TTC549 (cell line): ENCODE data around the gene SERPINA9.
"Not testable (repeated sequence)": the region's sequence is repeated elsewhere in the genome, so short reads cannot be mapped to it uniquely, and the experiment has no call there.

ENCODE experiments used
- FAIRE-seq: peaks from 2 replicates; lab custom pipeline; 2012; peaks lifted over from hg19 to GRCh38; lab: Jason Lieb, UNC

Gene SERPINA9

DNA sequence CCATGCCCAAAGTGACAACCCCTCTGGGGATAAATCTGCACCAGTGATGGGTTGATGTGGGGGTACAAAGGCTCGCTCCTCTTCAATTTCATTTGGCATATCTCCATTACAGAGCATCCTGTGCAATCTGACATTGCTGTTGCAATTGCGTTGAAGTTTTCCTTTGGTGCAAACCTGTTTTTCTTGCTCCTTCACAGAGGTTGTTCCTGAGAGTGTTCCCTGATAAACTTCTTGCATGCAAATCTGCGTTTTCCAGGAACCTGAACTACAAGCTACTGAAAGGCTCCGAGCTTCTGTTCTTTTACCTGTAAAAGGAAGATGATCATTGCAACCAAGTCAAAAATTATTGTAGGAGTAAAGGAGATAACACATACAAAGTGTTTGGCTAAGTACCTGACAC is 49.5 kb downstream of the SERPINA9 start:
- FAIRE-seq: no peak

DNA sequence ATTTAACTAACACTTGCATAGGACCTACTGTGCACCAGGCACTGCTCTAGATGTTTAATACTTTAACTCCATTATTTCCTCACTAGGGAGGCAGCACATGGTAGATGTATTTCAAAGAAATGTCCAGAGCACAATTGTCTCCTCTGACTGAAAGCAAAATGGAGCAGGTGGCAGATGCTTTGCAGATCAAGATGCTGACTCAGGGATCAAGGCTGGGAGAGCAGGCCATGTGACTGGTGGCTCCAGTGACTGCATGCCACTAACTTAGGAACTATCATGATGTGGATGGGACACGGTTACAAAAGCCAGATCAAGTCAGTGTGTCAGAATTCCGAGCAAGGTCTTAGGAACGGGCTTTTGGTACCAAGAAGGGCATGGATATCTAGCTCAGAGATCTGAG is 51.6 kb downstream of the SERPINA9 start:
- FAIRE-seq: no peak

GRCh38 chr14:94423453-94424056 is 52.4 kb downstream of the SERPINA9 start:
- no peak for FAIRE-seq

- no peak for FAIRE-seq
Observed at GRCh38 chr14:94421316-94421715, 54.7 kb downstream of the SERPINA9 start.

DNA sequence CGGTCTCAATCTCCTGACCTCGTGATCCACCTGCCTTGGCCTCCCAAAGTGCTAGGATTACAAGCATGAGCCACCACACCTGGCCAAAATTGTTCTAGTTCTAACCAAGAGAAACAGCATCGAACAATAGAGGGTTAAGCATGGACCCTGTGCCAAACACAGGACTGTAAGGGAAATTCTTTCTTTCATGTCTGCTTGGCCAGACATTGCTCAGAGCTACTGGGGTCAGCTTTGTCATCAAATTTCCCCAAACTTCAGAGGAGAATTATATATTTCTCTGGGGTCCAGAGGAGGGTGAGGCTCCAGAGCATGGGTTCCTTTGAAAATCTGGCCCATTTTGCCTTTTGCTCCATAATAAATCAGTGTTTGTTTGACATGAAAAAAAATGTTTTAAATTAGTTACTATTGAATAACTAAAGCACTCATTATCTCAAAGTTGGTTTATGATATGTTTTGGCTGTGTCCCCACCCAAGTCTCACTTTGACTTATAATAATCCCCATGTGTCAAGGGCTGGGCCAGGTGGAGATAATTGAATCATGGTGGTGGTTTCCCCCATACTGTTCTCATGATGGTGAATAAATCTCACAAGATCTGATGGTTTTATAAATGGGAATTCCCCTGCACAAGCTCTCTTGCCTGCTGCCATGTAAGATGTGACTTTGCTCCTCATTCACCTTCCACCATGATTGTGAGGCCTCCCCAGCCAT is 58.3 kb downstream of the SERPINA9 start:
- not testable (repeated sequence) for FAIRE-seq
